ENCODE results near the gene PSME1. TPM values are rescaled to one million over a fixed set of nuclear protein-coding genes. Genes with fewer than 3 reads are reported as not detected.

The PSME1 gene
- total RNA-seq, 1 experiment from 2014 or later: 76.8 TPM

- H3K4me1 Mint-ChIP-seq: peaks cover 15% of the 10 kb centered on the region
- ATAC-seq: no peak
- no peak overlapping the region for H3K27ac Mint-ChIP-seq
- H3K9me3 Mint-ChIP-seq: no peaks in the 10 kb centered on the region
- H3K36me3 Mint-ChIP-seq: peaks cover 42% of the 10 kb centered on the region
- ChIA-PET CTCF (interaction anchor here (1.0 to 1.2 kb wide), 2 partner anchors 23 to 31 kb away, joined by 3 to 5 read pairs; partner anchors contain the start of genes IRF9 and MDP1), POLR2A (no interaction called here)
- DNase-seq (ENCODE audit: low spot score): no peak
- no peak for TF ChIP-seq SMAD4 (CRISPR knock-in tag; IDR thresholded peaks at IDR 0.05)
- no peak for TF ChIP-seq USF1 (CRISPR knock-in tag; IDR thresholded peaks at IDR 0.05)
- TF ChIP-seq ESRRA (CRISPR knock-in tag; IDR thresholded peaks at IDR 0.05; ENCODE audit: borderline replicate concordance): no peak
- no peak for TF ChIP-seq ZNF121 (CRISPR knock-in tag; IDR thresholded peaks at IDR 0.05)
- TF ChIP-seq MAX (CRISPR knock-in tag; IDR thresholded peaks at IDR 0.05): no peak
- no peak for TF ChIP-seq AR (CRISPR knock-in tag; IDR thresholded peaks at IDR 0.05)
- TF ChIP-seq OVOL2 (CRISPR knock-in tag; IDR thresholded peaks at IDR 0.05; ENCODE audit: borderline replicate concordance): no peak
- no peak for TF ChIP-seq ZNF232 (CRISPR knock-in tag; IDR thresholded peaks at IDR 0.05)
- no peak for TF ChIP-seq E2F4 (CRISPR knock-in tag; IDR thresholded peaks at IDR 0.05; ENCODE audit: borderline replicate concordance, low read depth)
- TF ChIP-seq ZNF532 (CRISPR knock-in tag; IDR thresholded peaks at IDR 0.05; ENCODE audit: borderline replicate concordance): no peak
- TF ChIP-seq KAT7 (CRISPR knock-in tag; IDR thresholded peaks at IDR 0.05; ENCODE audit: borderline replicate concordance): no peak
- TF ChIP-seq ZNF423 (CRISPR knock-in tag; IDR thresholded peaks at IDR 0.05): no peak
- no peak for TF ChIP-seq JAZF1 (CRISPR knock-in tag; IDR thresholded peaks at IDR 0.05)
- no peak for TF ChIP-seq STAT6 (CRISPR knock-in tag; conservative IDR thresholded peaks at IDR 0.05; ENCODE audit: low read depth)
- TF ChIP-seq ELF4 (CRISPR knock-in tag; IDR thresholded peaks at IDR 0.05; ENCODE audit: low read depth): no peak
- TF ChIP-seq TEAD4 (CRISPR knock-in tag; IDR thresholded peaks at IDR 0.05): no peak
- TF ChIP-seq GABPB1 (CRISPR knock-in tag; IDR thresholded peaks at IDR 0.05): no peak
- no peak for TF ChIP-seq NFYB (CRISPR knock-in tag; conservative IDR thresholded peaks at IDR 0.05; ENCODE audit: low read depth)
- TF ChIP-seq MYBL2 (CRISPR knock-in tag; IDR thresholded peaks at IDR 0.05): no peak
- H3K27me3 Mint-ChIP-seq (ENCODE audit: low read depth): no peaks in the 10 kb centered on the region
- H3K4me3 Mint-ChIP-seq: no peak overlapping the region
Measured at GRCh38 chr14:24184104-24184970, 48.3 kb downstream of the PSME1 start.

Data from WTC11 (cell line).